ENCODE data around the gene LHFPL6.

The LHFPL6 gene

DNA sequence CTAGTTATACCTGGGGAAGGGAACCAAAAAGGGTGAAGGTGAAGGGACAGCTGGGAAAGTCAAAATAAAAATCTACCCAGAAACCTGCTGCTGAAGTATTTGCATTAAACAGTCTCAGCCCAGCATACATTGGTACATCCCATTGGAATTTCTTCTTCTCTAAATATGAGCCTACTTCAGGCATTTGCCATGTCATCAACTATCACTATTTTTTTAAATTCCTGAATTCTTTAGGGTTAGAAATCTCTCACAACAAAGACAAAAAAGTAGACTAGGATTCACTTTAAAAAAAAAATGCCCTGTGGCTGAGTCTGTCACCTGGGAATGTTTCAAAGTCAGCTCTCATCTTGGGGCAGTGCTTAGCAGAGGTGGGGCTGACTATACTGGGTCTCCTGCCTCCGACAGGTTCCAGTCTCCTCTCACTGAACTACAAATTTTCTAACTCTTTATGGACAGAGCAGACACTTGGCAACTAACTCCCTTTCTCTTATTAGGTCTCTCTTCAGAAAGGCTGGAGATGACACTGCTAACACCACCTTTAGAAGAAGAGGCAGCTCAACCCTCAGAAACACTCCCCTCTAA, 141.2 kb downstream of the LHFPL6 start:
- Histone ChIP-seq H3K27ac (ENCODE audit: low read depth, low read length) (no peak overlapping the region), H3K36me3 (ENCODE audit: control insufficient read depth in 5 of 5, insufficient read depth in 5 of 5, low read length in 5 of 5) (no peaks in the 10 kb centered on the region), H3K4me1 (ENCODE audit: control insufficient read depth in 5 of 5, insufficient read depth in 5 of 5, low read length in 5 of 5) (peaks cover 0 to 9% (median 6%) of the 10 kb centered on the region in 5 donors), H3K9ac (ENCODE audit: low read length in 5 of 5) (no peak overlapping the region), H3K4me3 (ENCODE audit: low read depth in 1 of 5, low read length in 5 of 5) (no peak overlapping the region), H3K9me3 (ENCODE audit: control insufficient read depth in 5 of 5, low read length in 5 of 5) (peaks cover 0 to 5% (median 3%) of the 10 kb centered on the region in 5 donors), H3K27me3 (ENCODE audit: control insufficient read depth in 5 of 5, insufficient read depth in 4 of 5, low read length in 5 of 5) (no peaks in the 10 kb centered on the region)

DNA sequence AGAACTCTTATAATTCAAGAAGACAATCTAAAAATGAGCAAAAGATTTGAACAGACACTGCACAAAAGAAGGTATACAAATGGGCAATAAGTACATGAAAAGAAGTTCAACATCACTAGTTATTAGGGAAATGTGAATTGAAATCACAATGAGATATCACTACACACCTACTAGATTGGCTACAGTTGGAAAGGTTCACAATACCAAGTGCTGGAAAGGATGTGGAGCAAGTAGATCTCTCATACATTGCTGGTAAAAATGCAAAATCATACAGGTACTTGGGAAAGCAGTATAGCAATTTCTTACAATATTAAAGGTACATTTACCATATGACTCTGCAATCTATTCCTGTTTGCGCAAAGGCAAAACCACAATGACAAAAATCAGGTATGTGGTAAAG, 145.7 kb downstream of the LHFPL6 start:
- Histone ChIP-seq H3K27me3 (ENCODE audit: control insufficient read depth in 5 of 5, insufficient read depth in 4 of 5, low read length in 5 of 5) (no peaks in the 10 kb centered on the region), H3K4me1 (ENCODE audit: control insufficient read depth in 5 of 5, insufficient read depth in 5 of 5, low read length in 5 of 5) (peaks cover 0 to 38% (median 18%) of the 10 kb centered on the region in 5 donors), H3K9me3 (ENCODE audit: control insufficient read depth in 5 of 5, low read length in 5 of 5) (peaks cover 0 to 5% (median 3%) of the 10 kb centered on the region in 5 donors), H3K9ac (ENCODE audit: low read length in 5 of 5) (no peak overlapping the region), H3K36me3 (ENCODE audit: control insufficient read depth in 5 of 5, insufficient read depth in 5 of 5, low read length in 5 of 5) (no peaks in the 10 kb centered on the region), H3K27ac (ENCODE audit: low read depth, low read length) (no peak overlapping the region), H3K4me3 (ENCODE audit: low read depth in 1 of 5, low read length in 5 of 5) (no peak overlapping the region)

DNA sequence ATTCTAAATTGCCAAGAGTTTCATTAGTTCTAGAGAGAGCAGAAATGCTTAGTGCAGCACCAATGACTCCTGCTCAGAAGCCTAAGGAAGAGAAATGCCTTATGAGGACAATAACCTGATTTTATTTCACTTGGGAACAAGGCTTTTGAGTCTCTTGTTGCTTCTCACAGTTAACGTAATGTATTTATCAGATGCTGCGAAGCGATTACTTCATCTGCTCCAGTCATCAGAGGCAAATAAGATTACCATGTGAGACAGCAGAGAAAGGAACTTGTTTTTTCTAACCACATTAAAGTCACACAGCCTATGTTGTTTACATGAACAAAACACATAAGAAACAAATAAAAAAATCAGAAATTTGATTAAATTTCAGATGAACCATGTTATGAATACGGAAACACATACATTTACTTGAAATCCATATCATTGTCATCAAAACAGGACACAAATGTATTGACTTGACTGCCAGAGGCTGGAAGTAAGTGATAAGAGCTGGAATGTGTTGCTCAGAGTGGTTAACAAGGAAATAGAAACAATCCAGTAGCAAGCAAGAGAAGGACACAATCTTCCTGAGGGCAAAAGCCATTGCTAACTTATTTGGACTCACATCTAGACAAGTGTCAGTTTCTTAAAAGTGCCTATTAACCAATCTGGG, 147.3 kb downstream of the LHFPL6 start:
- Histone ChIP-seq H3K36me3 (ENCODE audit: control insufficient read depth in 5 of 5, insufficient read depth in 5 of 5, low read length in 5 of 5) (no peaks in the 10 kb centered on the region), H3K27me3 (ENCODE audit: control insufficient read depth in 5 of 5, insufficient read depth in 4 of 5, low read length in 5 of 5) (no peaks in the 10 kb centered on the region), H3K9ac (ENCODE audit: low read length in 5 of 5) (no peak overlapping the region), H3K9me3 (ENCODE audit: control insufficient read depth in 5 of 5, low read length in 5 of 5) (peaks cover 0 to 5% (median 3%) of the 10 kb centered on the region in 5 donors), H3K4me1 (ENCODE audit: control insufficient read depth in 5 of 5, insufficient read depth in 5 of 5, low read length in 5 of 5) (peaks cover 0 to 54% (median 33%) of the 10 kb centered on the region in 5 donors), H3K27ac (ENCODE audit: low read depth, low read length) (peak overlapping the region; percentile 14), H3K4me3 (ENCODE audit: low read depth in 1 of 5, low read length in 5 of 5) (no peak overlapping the region)

DNA sequence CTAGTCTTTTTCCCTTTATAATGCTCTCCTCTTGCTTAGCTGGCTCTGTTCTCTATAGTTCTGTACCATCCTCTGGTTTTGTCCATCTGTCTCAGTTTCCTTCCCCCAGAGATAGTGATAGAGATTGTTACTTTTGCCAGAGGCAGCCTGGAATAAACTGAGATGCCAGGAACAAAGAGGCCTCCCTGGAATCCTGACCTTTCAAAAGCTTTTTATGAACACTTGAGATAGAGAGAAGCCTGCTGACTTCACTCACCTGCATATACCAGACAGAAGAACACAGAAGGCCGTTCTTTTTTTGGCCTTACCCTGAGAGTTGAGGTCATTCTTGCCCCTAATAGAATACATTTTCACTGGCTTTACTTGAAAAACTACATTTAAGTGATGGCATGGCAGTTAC, 150.2 kb downstream of the LHFPL6 start:
- Histone ChIP-seq H3K36me3 (ENCODE audit: control insufficient read depth in 5 of 5, insufficient read depth in 5 of 5, low read length in 5 of 5) (no peaks in the 10 kb centered on the region), H3K27me3 (ENCODE audit: control insufficient read depth in 5 of 5, insufficient read depth in 4 of 5, low read length in 5 of 5) (no peaks in the 10 kb centered on the region), H3K9ac (ENCODE audit: low read length in 5 of 5) (no peak overlapping the region), H3K9me3 (ENCODE audit: control insufficient read depth in 5 of 5, low read length in 5 of 5) (peaks cover 0 to 5% (median 3%) of the 10 kb centered on the region in 5 donors), H3K4me3 (ENCODE audit: low read depth in 1 of 5, low read length in 5 of 5) (no peak overlapping the region), H3K27ac (ENCODE audit: low read depth, low read length) (no peak overlapping the region), H3K4me1 (ENCODE audit: control insufficient read depth in 5 of 5, insufficient read depth in 5 of 5, low read length in 5 of 5) (peaks cover 0 to 56% (median 34%) of the 10 kb centered on the region in 5 donors)

DNA sequence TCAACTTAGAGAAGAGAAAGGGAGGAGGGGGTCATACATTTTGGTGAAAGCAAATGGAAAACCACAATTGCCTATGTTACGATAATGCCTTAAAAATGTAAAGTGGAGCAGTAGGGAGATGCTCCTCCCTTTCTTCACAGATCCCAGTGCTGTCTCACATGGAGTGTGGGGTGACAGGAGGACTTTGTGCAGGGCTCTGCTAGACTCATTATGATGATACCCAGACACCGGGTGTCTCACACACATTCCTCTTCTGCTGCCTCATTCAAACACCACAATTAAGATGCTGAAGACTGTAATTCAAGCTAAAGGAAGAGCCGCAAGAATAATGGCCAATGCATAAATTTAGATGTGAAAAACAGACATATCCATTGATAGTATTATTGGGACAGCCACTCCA, 150.6 kb downstream of the LHFPL6 start:
- peak overlapping the region; percentile 39 for H3K27ac ChIP-seq (ENCODE audit: low read depth, low read length)

DNA sequence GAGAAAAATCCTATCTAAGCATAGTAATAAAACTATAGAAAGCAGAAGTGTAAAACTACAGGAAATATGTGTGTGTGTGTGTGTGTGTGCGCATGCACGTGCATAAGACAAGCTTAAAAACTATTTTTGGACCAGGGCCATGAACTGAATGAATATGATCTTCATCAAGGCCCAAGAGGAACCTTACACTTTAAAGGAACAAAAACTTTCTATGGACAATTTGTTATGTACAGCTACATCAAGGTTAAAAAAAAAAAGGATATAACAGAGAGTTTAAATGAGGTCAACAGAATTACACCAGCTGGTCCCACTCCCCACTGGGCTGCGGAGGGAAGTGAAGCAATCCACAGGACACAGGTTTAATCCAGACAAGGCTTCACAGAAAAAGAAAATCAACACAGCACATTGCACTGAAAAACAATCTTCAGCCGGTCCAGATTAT, 151.1 kb downstream of the LHFPL6 start:
- peak overlapping the region; percentile 39 for H3K27ac ChIP-seq (ENCODE audit: low read depth, low read length)
- H3K27me3 ChIP-seq (ENCODE audit: control insufficient read depth in 5 of 5, insufficient read depth in 4 of 5, low read length in 5 of 5) = no peaks in the 10 kb centered on the region
- H3K9me3 ChIP-seq (ENCODE audit: control insufficient read depth in 5 of 5, low read length in 5 of 5) = no peaks in the 10 kb centered on the region
- no peaks in the 10 kb centered on the region for H3K36me3 ChIP-seq (ENCODE audit: control insufficient read depth in 5 of 5, insufficient read depth in 5 of 5, low read length in 5 of 5)
- H3K4me1 ChIP-seq (ENCODE audit: control insufficient read depth in 5 of 5, insufficient read depth in 5 of 5, low read length in 5 of 5) = peaks cover 0 to 56% (median 34%) of the 10 kb centered on the region in 5 donors
- H3K4me3 ChIP-seq (ENCODE audit: low read depth in 1 of 5, low read length in 5 of 5) = no peak overlapping the region
- no peak overlapping the region for H3K9ac ChIP-seq (ENCODE audit: low read length in 5 of 5)

More for the DNA sequence above, 150.6 kb downstream of the LHFPL6 start:
- Histone ChIP-seq H3K9ac (ENCODE audit: low read length in 5 of 5) (no peak overlapping the region), H3K27me3 (ENCODE audit: control insufficient read depth in 5 of 5, insufficient read depth in 4 of 5, low read length in 5 of 5) (no peaks in the 10 kb centered on the region), H3K4me3 (ENCODE audit: low read depth in 1 of 5, low read length in 5 of 5) (no peak overlapping the region), H3K9me3 (ENCODE audit: control insufficient read depth in 5 of 5, low read length in 5 of 5) (peaks cover 0 to 4% (median 3%) of the 10 kb centered on the region in 5 donors), H3K36me3 (ENCODE audit: control insufficient read depth in 5 of 5, insufficient read depth in 5 of 5, low read length in 5 of 5) (no peaks in the 10 kb centered on the region), H3K4me1 (ENCODE audit: control insufficient read depth in 5 of 5, insufficient read depth in 5 of 5, low read length in 5 of 5) (peaks cover 0 to 56% (median 34%) of the 10 kb centered on the region in 5 donors)

DNA sequence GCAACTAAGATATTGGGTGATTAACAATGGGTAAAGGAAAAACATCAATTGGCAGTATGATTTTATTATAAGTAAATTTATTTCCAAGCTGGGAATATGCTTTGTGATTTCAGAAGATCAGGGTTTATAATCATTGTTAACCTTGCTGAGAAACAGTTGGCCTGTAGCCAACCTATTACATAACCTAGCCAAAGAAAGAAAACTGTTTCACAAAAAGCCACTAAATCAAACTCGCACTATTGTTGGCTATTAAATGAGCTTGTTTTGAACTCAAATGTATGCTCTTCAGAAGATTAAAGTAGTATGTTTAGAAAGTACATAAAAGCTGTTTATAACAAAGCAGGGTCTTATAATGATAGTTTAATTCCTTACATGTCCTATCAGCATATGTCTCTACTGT, 151.7 kb downstream of the LHFPL6 start:
- peak overlapping the region; percentile 39 for H3K27ac ChIP-seq (ENCODE audit: low read depth, low read length)
- H3K36me3 ChIP-seq (ENCODE audit: control insufficient read depth in 5 of 5, insufficient read depth in 5 of 5, low read length in 5 of 5) = no peaks in the 10 kb centered on the region
- H3K9me3 ChIP-seq (ENCODE audit: control insufficient read depth in 5 of 5, low read length in 5 of 5) = no peaks in the 10 kb centered on the region
- peaks cover 0 to 55% (median 34%) of the 10 kb centered on the region in 5 donors for H3K4me1 ChIP-seq (ENCODE audit: control insufficient read depth in 5 of 5, insufficient read depth in 5 of 5, low read length in 5 of 5)
- H3K27me3 ChIP-seq (ENCODE audit: control insufficient read depth in 5 of 5, insufficient read depth in 4 of 5, low read length in 5 of 5) = no peaks in the 10 kb centered on the region
- H3K9ac ChIP-seq (ENCODE audit: low read length in 5 of 5) = no peak overlapping the region
- no peak overlapping the region for H3K4me3 ChIP-seq (ENCODE audit: low read depth in 1 of 5, low read length in 5 of 5)

DNA sequence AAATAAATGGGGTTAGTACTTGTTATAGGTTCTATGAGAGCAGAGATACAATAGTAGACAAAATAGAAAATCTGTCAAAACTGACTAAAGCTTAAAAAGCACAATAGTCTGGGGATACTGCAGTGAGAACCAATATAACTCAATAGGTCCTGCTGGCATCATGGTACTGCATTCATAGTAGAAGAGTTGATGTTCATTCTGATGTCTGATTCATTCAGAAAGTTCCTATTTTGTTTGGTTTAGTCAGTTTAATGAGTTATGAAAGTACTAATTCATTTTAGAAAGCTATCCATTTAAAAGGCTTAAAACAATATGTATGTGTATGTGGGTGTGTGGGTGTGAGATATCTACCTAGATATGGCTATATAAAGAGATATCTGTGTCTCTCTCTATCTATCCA, 152.8 kb downstream of the LHFPL6 start:
- Histone ChIP-seq H3K36me3 (ENCODE audit: control insufficient read depth in 5 of 5, insufficient read depth in 5 of 5, low read length in 5 of 5) (no peaks in the 10 kb centered on the region), H3K9ac (ENCODE audit: low read length in 5 of 5) (no peak overlapping the region), H3K4me3 (ENCODE audit: low read depth in 1 of 5, low read length in 5 of 5) (no peak overlapping the region), H3K27ac (ENCODE audit: low read depth, low read length) (no peak overlapping the region), H3K27me3 (ENCODE audit: control insufficient read depth in 5 of 5, insufficient read depth in 4 of 5, low read length in 5 of 5) (no peaks in the 10 kb centered on the region), H3K9me3 (ENCODE audit: control insufficient read depth in 5 of 5, low read length in 5 of 5) (no peaks in the 10 kb centered on the region), H3K4me1 (ENCODE audit: control insufficient read depth in 5 of 5, insufficient read depth in 5 of 5, low read length in 5 of 5) (peaks cover 0 to 43% (median 31%) of the 10 kb centered on the region in 5 donors)

DNA sequence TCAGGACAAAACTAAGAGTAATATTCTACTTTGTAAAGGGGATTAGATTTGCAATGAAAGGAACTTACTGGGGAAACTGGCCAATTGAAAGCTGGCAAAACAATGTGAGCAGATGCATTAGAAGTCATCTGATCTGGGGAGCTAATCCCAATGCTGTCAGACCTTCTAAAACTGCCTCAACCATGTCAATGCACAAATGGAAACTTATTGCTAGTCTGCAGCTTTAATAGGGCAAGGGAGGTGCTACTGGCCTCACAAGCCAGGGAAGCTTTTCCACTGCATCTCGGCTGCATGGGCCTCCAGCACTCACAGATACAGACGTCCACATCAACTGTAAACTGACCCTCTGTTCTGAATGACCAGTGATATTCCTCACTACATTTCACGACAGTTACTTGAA, 154.2 kb downstream of the LHFPL6 start:
- Histone ChIP-seq H3K4me1 (ENCODE audit: control insufficient read depth in 5 of 5, insufficient read depth in 5 of 5, low read length in 5 of 5) (peaks cover 0 to 37% (median 31%) of the 10 kb centered on the region in 5 donors), H3K9me3 (ENCODE audit: control insufficient read depth in 5 of 5, low read length in 5 of 5) (no peaks in the 10 kb centered on the region), H3K27me3 (ENCODE audit: control insufficient read depth in 5 of 5, insufficient read depth in 4 of 5, low read length in 5 of 5) (no peaks in the 10 kb centered on the region), H3K27ac (ENCODE audit: low read depth, low read length) (no peak overlapping the region), H3K9ac (ENCODE audit: low read length in 5 of 5) (no peak overlapping the region), H3K36me3 (ENCODE audit: control insufficient read depth in 5 of 5, insufficient read depth in 5 of 5, low read length in 5 of 5) (no peaks in the 10 kb centered on the region), H3K4me3 (ENCODE audit: low read depth in 1 of 5, low read length in 5 of 5) (no peak overlapping the region)

DNA sequence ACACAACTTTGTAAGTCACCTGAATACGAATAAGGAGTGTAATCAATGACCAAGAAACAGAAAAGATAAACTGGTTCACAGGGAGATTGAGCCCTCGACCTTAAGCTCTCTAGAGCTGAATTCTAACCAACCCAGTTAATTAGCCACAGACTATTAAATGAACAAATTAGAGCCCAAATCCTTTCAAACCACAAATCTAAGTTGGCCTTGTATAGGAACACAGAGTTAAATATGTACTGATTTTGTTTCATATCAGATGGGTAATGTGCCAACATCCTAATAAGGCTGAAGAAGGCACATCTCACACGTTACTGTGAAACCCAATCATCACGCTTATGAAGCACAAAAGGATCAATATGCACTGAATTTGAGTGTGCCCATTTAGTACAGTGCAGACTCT, 156.1 kb downstream of the LHFPL6 start:
- H3K4me3 ChIP-seq (ENCODE audit: low read depth in 1 of 5, low read length in 5 of 5) = no peak overlapping the region
- no peak overlapping the region for H3K9ac ChIP-seq (ENCODE audit: low read length in 5 of 5)
- H3K27ac ChIP-seq (ENCODE audit: low read depth, low read length) = no peak overlapping the region
- H3K27me3 ChIP-seq (ENCODE audit: control insufficient read depth in 5 of 5, insufficient read depth in 4 of 5, low read length in 5 of 5) = no peaks in the 10 kb centered on the region
- H3K4me1 ChIP-seq (ENCODE audit: control insufficient read depth in 5 of 5, insufficient read depth in 5 of 5, low read length in 5 of 5) = peaks cover 0 to 21% (median 20%) of the 10 kb centered on the region in 5 donors
- H3K36me3 ChIP-seq (ENCODE audit: control insufficient read depth in 5 of 5, insufficient read depth in 5 of 5, low read length in 5 of 5) = no peaks in the 10 kb centered on the region
- no peaks in the 10 kb centered on the region for H3K9me3 ChIP-seq (ENCODE audit: control insufficient read depth in 5 of 5, low read length in 5 of 5)
